Hepatocyte (in vitro differentiated cells): ENCODE measurements around the gene SYNPR. TPM values are rescaled to one million over a fixed set of nuclear protein-coding genes. Genes with fewer than 3 reads are reported as not detected.

ENCODE experiments used
- DNase-seq: peaks from one replicate; pipeline ENCODE4 v3.0.0-alpha.2; 2016; ENCODE audit warnings: low spot score
- H2AFZ ChIP-seq: fragments of 200-600 bp; sonication (generic); 2 replicates; pipeline ENCODE4 v1.6.0; 2016; ENCODE audit warnings: antibody characterized with exemption, mild to moderate bottlenecking
- H3K27ac ChIP-seq: fragments of 200-600 bp; sonication (generic); 2 replicates; pipeline ENCODE4 v1.5.1; 2016; ENCODE audit warnings: mild to moderate bottlenecking
- H3K27me3 ChIP-seq: fragments of 200-600 bp; sonication (generic); 2 replicates; pipeline ENCODE4 v1.6.1; 2016
- H3K36me3 ChIP-seq: fragments of 200-600 bp; sonication (generic); replicated peaks from 2 replicates; pipeline ENCODE4 v1.5.1; 2016; ENCODE audit warnings: low read depth; ENCODE audit not compliant: insufficient read depth
- H3K4me1 ChIP-seq: fragments of 200-600 bp; sonication (generic); 2 replicates; pipeline ENCODE4 v1.5.1; 2016; ENCODE audit warnings: mild to moderate bottlenecking, moderate library complexity; ENCODE audit not compliant: insufficient read depth
- H3K4me2 ChIP-seq: fragments of 200-600 bp; sonication (generic); 2 replicates; pipeline ENCODE4 v1.6.0; 2016
- H3K4me3 ChIP-seq: fragments of 200-600 bp; sonication (generic); 2 replicates; pipeline ENCODE4 v1.5.1; 2016; ENCODE audit warnings: mild to moderate bottlenecking
- H3K79me2 ChIP-seq: fragments of 200-600 bp; sonication (generic); 2 replicates; pipeline ENCODE4 v1.6.0; 2017; ENCODE audit warnings: mild to moderate bottlenecking
- H3K9me2 ChIP-seq: fragments of 200-600 bp; sonication (generic); replicated peaks from 2 replicates; pipeline ENCODE4 v1.6.0; 2017; ENCODE audit warnings: mild to moderate bottlenecking; ENCODE audit not compliant: insufficient read depth
- H3K9me3 ChIP-seq: fragments of 200-600 bp; sonication (generic); 2 replicates; pipeline ENCODE4 v1.5.1; 2016; ENCODE audit warnings: low read depth, mild to moderate bottlenecking
- H4K20me1 ChIP-seq: fragments of 200-600 bp; sonication (generic); 2 replicates; pipeline ENCODE4 v1.6.0; 2016; ENCODE audit warnings: mild to moderate bottlenecking; ENCODE audit not compliant: insufficient read depth, poor library complexity, severe bottlenecking
- EZH2 ChIP-seq: fragments of 200-600 bp; sonication (generic); IDR thresholded peaks from 2 replicates; pipeline ENCODE4 v1.6.1; 2016; ENCODE audit warnings: antibody characterized with exemption, mild to moderate bottlenecking, borderline replicate concordance
- EZH2phosphoT487 ChIP-seq: fragments of 200-600 bp; sonication (generic); IDR thresholded peaks from one replicate; pipeline ENCODE4 v1.6.1; 2018; ENCODE audit warnings: antibody characterized with exemption, mild to moderate bottlenecking, low read depth, moderate library complexity; ENCODE audit not compliant: unreplicated experiment, severe bottlenecking
- WGBS: methylation state at CpG from one replicate; pipeline ENCODE4 v1.1.6; 2016; ENCODE audit warnings: low lambda C conversion rate; ENCODE audit errors: missing lambda C conversion rate; 5-methylcytosine and 5-hydroxymethylcytosine counted together
- polyA plus RNA-seq: library from polyadenylated mRNA; unstranded; fragments of >200 nt; fragmentation: Nextera tagmentation; extraction: Ambion mirVana; gene quantifications from 2 replicates; pipeline ENCODE4 v1.2.1, GENCODE V29; 2016
- total RNA-seq: library from RNA; depleted of rRNA; stranded (reverse); fragments of >200 nt; gene quantifications from 2 replicates; pipeline ENCODE4 v1.2.3, GENCODE V29; 2014
- TF ChIP-seq, protein P1 (sequence below): fragments of 200-600 bp; sonication (generic); IDR thresholded peaks from 2 replicates; pipeline ENCODE4 v1.5.1; 2016; ENCODE audit warnings: antibody characterized with exemption, mild to moderate bottlenecking; ENCODE audit not compliant: poor library complexity

Gene SYNPR
- total and polyA plus RNA-seq, 2 experiments from 2014 or later, result 0.37 TPM; not detected in 1

DNA sequence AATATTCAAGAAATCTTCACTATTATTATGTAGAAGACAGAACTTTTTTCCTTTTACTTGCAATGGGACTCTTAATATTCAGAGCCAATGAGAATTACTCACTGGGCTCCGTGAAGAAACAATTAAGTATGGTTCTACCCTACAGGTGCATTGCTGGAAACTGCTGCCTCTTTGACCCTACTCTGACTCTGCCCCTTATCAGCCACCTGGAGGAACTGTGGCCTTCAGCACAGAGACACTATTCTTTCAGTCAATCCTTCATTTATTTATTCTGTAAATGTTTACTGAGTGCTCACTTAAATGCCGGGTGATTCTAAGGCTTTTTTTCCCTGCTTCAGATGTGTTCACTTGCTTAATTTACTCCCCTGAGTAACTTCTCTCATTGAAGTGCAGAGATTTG is 163.2 kb downstream of the SYNPR start:
- H3K27me3 ChIP-seq, result no peaks in the 10 kb centered on the region
- peaks cover 5% of the 10 kb centered on the region for H3K4me1 ChIP-seq

DNA sequence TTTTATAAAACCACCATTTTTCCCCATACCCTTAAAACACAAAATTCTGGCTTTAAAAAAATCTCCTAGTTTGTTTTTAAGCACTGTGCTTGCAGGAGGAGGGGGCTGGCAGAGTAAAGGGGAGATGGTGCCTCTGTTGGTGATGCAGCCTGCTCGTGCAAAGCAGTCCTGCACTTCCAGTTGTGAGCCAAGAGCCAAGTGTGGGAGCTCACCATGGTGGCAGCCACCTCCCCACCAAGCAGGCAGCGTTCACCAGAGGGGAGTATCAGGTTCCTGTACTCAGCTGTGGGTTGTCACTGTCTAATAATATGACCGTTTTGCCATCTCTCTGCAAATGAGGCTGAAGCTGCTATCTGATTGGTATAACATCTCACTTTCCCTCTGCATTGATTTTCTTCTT is 164.8 kb downstream of the SYNPR start:
- 34% methylated on average over 3 of the region's 3 CpGs for WGBS
- H3K79me2 ChIP-seq, result no peaks in the 10 kb centered on the region
- no peaks in the 10 kb centered on the region for H3K36me3 ChIP-seq
- no peak for DNase-seq
- H2AFZ ChIP-seq, result no peak overlapping the region
- no peaks in the 10 kb centered on the region for H4K20me1 ChIP-seq
- H3K27ac ChIP-seq, result no peak overlapping the region
- no peaks in the 10 kb centered on the region for H3K9me3 ChIP-seq
- no peak overlapping the region for H3K4me3 ChIP-seq
- peaks cover 5% of the 10 kb centered on the region for H3K4me1 ChIP-seq
- no peak overlapping the region for H3K4me2 ChIP-seq
- no peaks in the 10 kb centered on the region for H3K27me3 ChIP-seq
- H3K9me2 ChIP-seq, result no peaks in the 10 kb centered on the region
- TF ChIP-seq, protein P1, sequence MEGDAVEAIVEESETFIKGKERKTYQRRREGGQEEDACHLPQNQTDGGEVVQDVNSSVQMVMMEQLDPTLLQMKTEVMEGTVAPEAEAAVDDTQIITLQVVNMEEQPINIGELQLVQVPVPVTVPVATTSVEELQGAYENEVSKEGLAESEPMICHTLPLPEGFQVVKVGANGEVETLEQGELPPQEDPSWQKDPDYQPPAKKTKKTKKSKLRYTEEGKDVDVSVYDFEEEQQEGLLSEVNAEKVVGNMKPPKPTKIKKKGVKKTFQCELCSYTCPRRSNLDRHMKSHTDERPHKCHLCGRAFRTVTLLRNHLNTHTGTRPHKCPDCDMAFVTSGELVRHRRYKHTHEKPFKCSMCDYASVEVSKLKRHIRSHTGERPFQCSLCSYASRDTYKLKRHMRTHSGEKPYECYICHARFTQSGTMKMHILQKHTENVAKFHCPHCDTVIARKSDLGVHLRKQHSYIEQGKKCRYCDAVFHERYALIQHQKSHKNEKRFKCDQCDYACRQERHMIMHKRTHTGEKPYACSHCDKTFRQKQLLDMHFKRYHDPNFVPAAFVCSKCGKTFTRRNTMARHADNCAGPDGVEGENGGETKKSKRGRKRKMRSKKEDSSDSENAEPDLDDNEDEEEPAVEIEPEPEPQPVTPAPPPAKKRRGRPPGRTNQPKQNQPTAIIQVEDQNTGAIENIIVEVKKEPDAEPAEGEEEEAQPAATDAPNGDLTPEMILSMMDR, result no peak
- no peak for TF ChIP-seq EZH2
- no peak for TF ChIP-seq EZH2phosphoT487

More for the DNA sequence above, 163.2 kb downstream of the SYNPR start:
- DNase-seq, result peak; percentile 21
- Histone ChIP-seq H4K20me1 (no peaks in the 10 kb centered on the region), H3K4me2 (no peak overlapping the region), H3K36me3 (no peaks in the 10 kb centered on the region), H3K9me2 (no peaks in the 10 kb centered on the region), H3K9me3 (no peaks in the 10 kb centered on the region), H2AFZ (no peak overlapping the region), H3K27ac (no peak overlapping the region), H3K79me2 (no peaks in the 10 kb centered on the region), H3K4me3 (no peak overlapping the region)
- TF ChIP-seq EZH2phosphoT487, result no peak
- TF ChIP-seq, protein P1, result no peak
- no peak for TF ChIP-seq EZH2
- WGBS, result 11% methylated on average over 2 of the region's 2 CpGs

DNA sequence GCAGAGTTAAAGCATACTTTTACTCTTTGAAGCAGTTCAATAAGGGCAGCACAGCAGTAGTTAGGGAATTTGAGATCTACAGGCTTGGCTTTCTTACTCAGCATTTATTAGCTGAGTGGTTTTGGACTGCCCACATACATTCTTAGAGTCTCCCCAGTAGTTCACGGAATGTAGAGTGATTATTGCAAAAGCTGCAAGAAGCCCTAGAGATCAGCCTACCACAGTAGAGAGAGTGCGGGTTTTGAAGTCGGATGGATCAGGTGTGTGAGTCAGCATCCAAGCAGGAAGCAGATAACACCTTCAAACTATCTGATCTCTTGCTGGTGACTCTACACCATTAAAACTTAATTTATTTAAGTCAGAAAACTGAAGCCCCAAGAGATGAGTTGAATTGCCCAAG is 171.9 kb downstream of the SYNPR start:
- H2AFZ ChIP-seq, result no peak overlapping the region

More for the DNA sequence above, 171.9 kb downstream of the SYNPR start:
- Histone ChIP-seq H3K9me3 (no peaks in the 10 kb centered on the region), H3K9me2 (no peaks in the 10 kb centered on the region), H3K4me2 (no peak overlapping the region), H3K4me1 (peaks cover 5% of the 10 kb centered on the region), H3K27ac (peak overlapping the region; percentile 41), H3K79me2 (no peaks in the 10 kb centered on the region), H3K4me3 (no peak overlapping the region), H3K27me3 (no peaks in the 10 kb centered on the region), H3K36me3 (no peaks in the 10 kb centered on the region), H4K20me1 (no peaks in the 10 kb centered on the region)
- TF ChIP-seq EZH2phosphoT487, result no peak
- no peak for TF ChIP-seq EZH2
- TF ChIP-seq, protein P1, result no peak
- DNase-seq, result peak; percentile 25
- WGBS, result 39% methylated on average over 3 of the region's 3 CpGs
